Mesenchymal stem cell (in vitro differentiated cells and primary cell): ENCODE measurements around the gene KRTAP10-1.

Experiments
- DNase-seq: peaks from one replicate; pipeline ENCODE4 v3.0.0-alpha.2; 2013
- H2AFZ ChIP-seq: one replicate; pipeline ENCODE4 v1.6.1; 2013; ENCODE audit warnings: low read depth, mild to moderate bottlenecking, control low read depth, inconsistent platforms, low read length, moderate library complexity
- H2AK5ac ChIP-seq: 2 replicates; pipeline ENCODE4 v1.6.1; 2013; ENCODE audit warnings: low read length, moderate library complexity, mild to moderate bottlenecking, inconsistent platforms; ENCODE audit not compliant: severe bottlenecking
- H2BK120ac ChIP-seq: one replicate; pipeline ENCODE4 v1.6.1; 2013; ENCODE audit warnings: low read depth, mild to moderate bottlenecking, inconsistent platforms, low read length, moderate library complexity
- H2BK12ac ChIP-seq, 2 experiments: one replicate each; pipeline ENCODE4 v1.6.1; 2013; ENCODE audit warnings: inconsistent platforms in 2 of 2, low read length in 2 of 2, mild to moderate bottlenecking in 2 of 2, moderate library complexity in 2 of 2, control low read depth in 1 of 2
- H2BK15ac ChIP-seq: one replicate; pipeline ENCODE4 v1.6.1; 2013; ENCODE audit warnings: mild to moderate bottlenecking, low read depth, inconsistent platforms; ENCODE audit not compliant: poor library complexity, severe bottlenecking
- H2BK5ac ChIP-seq: 2 replicates; pipeline ENCODE4 v1.6.1; 2013; ENCODE audit warnings: low read depth, mild to moderate bottlenecking, low read length, control low read depth, inconsistent platforms; ENCODE audit not compliant: poor library complexity, severe bottlenecking
- H3K14ac ChIP-seq, 2 experiments: one replicate each; pipeline ENCODE4 v1.6.1; 2013; ENCODE audit warnings: inconsistent platforms in 2 of 2, low read length in 2 of 2, control low read depth in 1 of 2, mild to moderate bottlenecking in 1 of 2, moderate library complexity in 1 of 2
- H3K18ac ChIP-seq, 2 experiments: one replicate each; pipeline ENCODE4 v1.6.1; 2013; ENCODE audit warnings: inconsistent platforms in 2 of 2, low read length in 2 of 2, control low read depth in 1 of 2, low read depth in 1 of 2, mild to moderate bottlenecking in 1 of 2
- H3K23ac ChIP-seq, 2 experiments: one replicate each; pipeline ENCODE4 v1.6.1; 2013; ENCODE audit warnings: inconsistent platforms in 2 of 2, low read length in 2 of 2, mild to moderate bottlenecking in 2 of 2, moderate library complexity in 2 of 2, control low read depth in 1 of 2
- H3K27ac ChIP-seq: 2 replicates; pipeline ENCODE4 v1.5.1; 2013; ENCODE audit warnings: mild to moderate bottlenecking, moderate library complexity, low read length, control low read depth, inconsistent platforms; ENCODE audit not compliant: poor library complexity, severe bottlenecking
- H3K27me3 ChIP-seq, 2 experiments: 2 replicates each; pipeline versions ENCODE4 v1.6.1 to v1.7.0; 2013; ENCODE audit warnings: low read length in 2 of 2, mild to moderate bottlenecking in 2 of 2, moderate library complexity in 2 of 2, control low read depth in 1 of 2, inconsistent platforms in 1 of 2; ENCODE audit not compliant: control insufficient read depth in 1 of 2, insufficient read depth in 1 of 2
- H3K36me3 ChIP-seq, 2 experiments: 2 replicates each; pipeline versions ENCODE4 v1.6.1 to v1.7.0; 2013; ENCODE audit warnings: low read length in 2 of 2, control low read depth in 1 of 2, inconsistent platforms in 1 of 2, low read depth in 1 of 2, mild to moderate bottlenecking in 1 of 2; ENCODE audit not compliant: insufficient read depth in 2 of 2, control insufficient read depth in 1 of 2
- H3K4ac ChIP-seq, 2 experiments: one replicate each; pipeline ENCODE4 v1.6.1; 2013; ENCODE audit warnings: inconsistent platforms in 2 of 2, low read length in 2 of 2, mild to moderate bottlenecking in 2 of 2, moderate library complexity in 2 of 2, control low read depth in 1 of 2, low read depth in 1 of 2
- H3K4me1 ChIP-seq: 2 replicates; pipeline ENCODE4 v1.6.1; 2013; ENCODE audit warnings: low read depth, low read length, control low read depth; ENCODE audit not compliant: control insufficient read depth, insufficient read depth
- H3K4me2 ChIP-seq: 2 replicates; pipeline ENCODE4 v1.6.1; 2013; ENCODE audit warnings: low read length, mild to moderate bottlenecking, inconsistent platforms; ENCODE audit not compliant: poor library complexity, severe bottlenecking
- H3K4me3 ChIP-seq, 2 experiments: 2 replicates each; pipeline versions ENCODE4 v1.5.1 to v1.7.0; 2013; ENCODE audit warnings: low read length in 2 of 2, mild to moderate bottlenecking in 2 of 2, control low read depth in 1 of 2, low read depth in 1 of 2; ENCODE audit not compliant: insufficient read depth in 1 of 2
- H3K79me1 ChIP-seq: replicated peaks from 2 replicates; pipeline ENCODE4 v1.6.1; 2013; ENCODE audit warnings: mild to moderate bottlenecking, control low read depth, low read length, inconsistent platforms; ENCODE audit not compliant: poor library complexity, severe bottlenecking
- H3K9ac ChIP-seq: 2 replicates; pipeline ENCODE4 v1.7.0; 2013; ENCODE audit warnings: mild to moderate bottlenecking, low read length, moderate library complexity
- H3K9me3 ChIP-seq: 2 replicates; pipeline ENCODE4 v1.7.0; 2013; ENCODE audit warnings: mild to moderate bottlenecking, low read length; ENCODE audit not compliant: control insufficient read depth
- H4K8ac ChIP-seq: one replicate; pipeline ENCODE4 v1.6.1; 2013; ENCODE audit warnings: inconsistent platforms, mild to moderate bottlenecking, low read length, moderate library complexity
- H4K91ac ChIP-seq: one replicate; pipeline ENCODE4 v1.6.1; 2013; ENCODE audit warnings: mild to moderate bottlenecking, low read length, inconsistent platforms
- WGBS: methylation state at CpG from one replicate; pipeline ENCODE4 v1.1.7; 2013; ENCODE audit warnings: mixed read lengths; 5-methylcytosine and 5-hydroxymethylcytosine counted together

KRTAP10-1 gene

GRCh38 chr21:44525391-44526095 lies 14.5 kb downstream of the KRTAP10-1 start:
- Histone ChIP-seq H3K18ac (no peak overlapping the region), H4K91ac (no peak overlapping the region), H3K14ac (no peak overlapping the region), H3K9me3 (no peaks in the 10 kb centered on the region), H2AFZ (no peak overlapping the region), H3K4me2 (no peak overlapping the region), H3K4me3 (no peak overlapping the region), H3K9ac (no peak overlapping the region), H2BK12ac (no peak overlapping the region), H4K8ac (no peak overlapping the region), H2BK120ac (no peak overlapping the region), H3K79me1 (no peaks in the 10 kb centered on the region), H3K27me3 (peaks cover 0 to 3% of the 10 kb centered on the region in 2 experiments), H2BK15ac (no peak overlapping the region), H3K36me3 (no peaks in the 10 kb centered on the region), H3K27ac (no peak overlapping the region), H2AK5ac (no peak overlapping the region), H3K4me1 (peaks cover 5% of the 10 kb centered on the region), H2BK5ac (no peak overlapping the region), H3K4ac (no peak overlapping the region), H3K23ac (no peak overlapping the region)
- 88% methylated on average over 20 of the region's 20 CpGs for WGBS
- no peak for DNase-seq

- no peak overlapping the region for H3K18ac ChIP-seq
- H2BK15ac ChIP-seq = no peak overlapping the region
- H3K27me3 ChIP-seq = no peaks in the 10 kb centered on the region
- no peak overlapping the region for H3K4ac ChIP-seq
- no peak overlapping the region for H2BK120ac ChIP-seq
- no peak overlapping the region for H2AFZ ChIP-seq
- no peak overlapping the region for H3K27ac ChIP-seq
- H2AK5ac ChIP-seq = no peak overlapping the region
- H3K4me3 ChIP-seq = no peak overlapping the region
- no peak overlapping the region for H2BK5ac ChIP-seq
- H2BK12ac ChIP-seq = no peak overlapping the region
- WGBS = 54% methylated on average over 2 of the region's 2 CpGs
- no peaks in the 10 kb centered on the region for H3K36me3 ChIP-seq
- no peaks in the 10 kb centered on the region for H3K9me3 ChIP-seq
- peaks cover 5% of the 10 kb centered on the region for H3K4me1 ChIP-seq
- DNase-seq = no peak
- H4K91ac ChIP-seq = no peak overlapping the region
- H3K79me1 ChIP-seq = no peaks in the 10 kb centered on the region
- no peak overlapping the region for H3K4me2 ChIP-seq
- H3K14ac ChIP-seq = no peak overlapping the region
- H4K8ac ChIP-seq = no peak overlapping the region
- H3K9ac ChIP-seq = no peak overlapping the region
- H3K23ac ChIP-seq = no peak overlapping the region
These were observed 15.3 kb downstream of the KRTAP10-1 start for GRCh38 chr21:44524414-44525371.

- Histone ChIP-seq H2BK12ac (no peak overlapping the region), H3K18ac (no peak overlapping the region), H3K36me3 (no peaks in the 10 kb centered on the region), H2AFZ (no peak overlapping the region), H4K8ac (no peak overlapping the region), H2AK5ac (no peak overlapping the region), H3K79me1 (no peaks in the 10 kb centered on the region), H2BK120ac (no peak overlapping the region), H3K27me3 (no peaks in the 10 kb centered on the region), H3K4ac (no peak overlapping the region), H3K4me2 (no peak overlapping the region), H2BK5ac (no peak overlapping the region), H2BK15ac (no peak overlapping the region), H3K9me3 (no peaks in the 10 kb centered on the region), H3K4me1 (peaks cover 5% of the 10 kb centered on the region), H4K91ac (no peak overlapping the region), H3K23ac (no peak overlapping the region), H3K27ac (no peak overlapping the region), H3K14ac (no peak overlapping the region), H3K4me3 (no peak overlapping the region), H3K9ac (no peak overlapping the region)
- DNase-seq = no peak
- WGBS = 53% methylated on average over 1 of the region's 1 CpG
These were observed 16.2 kb downstream of the KRTAP10-1 start for GRCh38 chr21:44523567-44524413.
